GM18502 (cell line): Measurements from ENCODE around the gene LRIT1.
A peak's percentile ranks its signal among the peaks of the same experiment; 100 is the strongest.
"Not testable (repeated sequence)": the region's sequence is repeated elsewhere in the genome, so short reads cannot be mapped to it uniquely, and the experiment has no call there.

Source experiments
- ATAC-seq: cut with Tn5 transposase; IDR thresholded peaks from one replicate; pipeline ENCODE4 v1.9.1; 2021; ENCODE audit warnings: mild to moderate bottlenecking; ENCODE audit not compliant: unreplicated experiment, poor library complexity

LRIT1 gene, protein sequence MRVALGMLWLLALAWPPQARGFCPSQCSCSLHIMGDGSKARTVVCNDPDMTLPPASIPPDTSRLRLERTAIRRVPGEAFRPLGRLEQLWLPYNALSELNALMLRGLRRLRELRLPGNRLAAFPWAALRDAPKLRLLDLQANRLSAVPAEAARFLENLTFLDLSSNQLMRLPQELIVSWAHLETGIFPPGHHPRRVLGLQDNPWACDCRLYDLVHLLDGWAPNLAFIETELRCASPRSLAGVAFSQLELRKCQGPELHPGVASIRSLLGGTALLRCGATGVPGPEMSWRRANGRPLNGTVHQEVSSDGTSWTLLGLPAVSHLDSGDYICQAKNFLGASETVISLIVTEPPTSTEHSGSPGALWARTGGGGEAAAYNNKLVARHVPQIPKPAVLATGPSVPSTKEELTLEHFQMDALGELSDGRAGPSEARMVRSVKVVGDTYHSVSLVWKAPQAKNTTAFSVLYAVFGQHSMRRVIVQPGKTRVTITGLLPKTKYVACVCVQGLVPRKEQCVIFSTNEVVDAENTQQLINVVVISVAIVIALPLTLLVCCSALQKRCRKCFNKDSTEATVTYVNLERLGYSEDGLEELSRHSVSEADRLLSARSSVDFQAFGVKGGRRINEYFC

DNA sequence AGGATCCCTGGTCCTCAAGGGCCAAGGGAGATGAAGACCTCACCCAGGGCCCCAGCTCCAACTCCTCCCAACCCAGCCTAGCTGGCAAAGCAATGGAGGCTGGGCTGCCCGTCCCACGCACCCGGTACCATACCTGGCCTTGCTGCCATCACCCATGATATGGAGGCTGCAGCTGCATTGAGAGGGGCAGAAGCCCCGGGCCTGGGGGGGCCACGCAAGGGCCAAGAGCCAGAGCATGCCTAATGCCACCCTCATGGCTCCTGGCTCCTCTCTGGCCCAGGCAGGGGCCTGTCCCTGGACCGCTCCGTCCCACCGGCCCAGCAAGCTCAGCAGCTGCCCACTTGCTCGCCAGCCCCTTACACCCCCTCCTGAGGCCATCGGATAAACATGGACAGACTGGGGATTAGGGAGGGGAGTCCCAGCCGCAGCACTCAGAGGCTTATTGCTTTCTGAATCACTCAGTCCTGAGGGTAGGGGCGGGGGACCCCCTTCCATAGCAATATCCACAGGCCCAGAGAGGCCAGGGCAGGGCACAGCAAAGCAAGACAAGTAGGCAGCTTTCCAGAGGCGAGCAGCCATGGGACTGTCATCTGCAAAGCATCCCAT is at the start of gene LRIT1:
TSS of gene LRIT1 (minus strand) at position 362 of the 606 bp plus-strand sequence. CDS start at position 255, 107 bp downstream.
- ATAC-seq: no peak

DNA sequence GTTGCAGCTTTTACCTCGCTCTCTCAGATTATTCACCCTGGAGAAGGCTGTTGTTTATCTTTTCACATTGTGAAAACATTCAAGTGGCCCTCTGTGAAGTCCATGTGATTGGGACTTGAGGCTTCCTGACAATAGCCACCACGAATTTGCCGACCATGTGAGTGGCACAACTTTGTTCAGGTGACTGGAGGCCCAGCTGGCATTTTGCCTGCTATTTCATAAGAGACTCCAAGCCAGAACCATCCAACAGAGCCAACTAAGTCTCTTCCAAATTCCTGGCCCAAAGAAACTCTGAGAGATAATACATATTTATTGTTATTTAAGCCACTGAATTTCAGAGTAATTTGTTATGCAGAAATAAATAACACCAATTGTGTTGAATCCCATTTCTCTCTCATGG is 48.9 kb upstream of the LRIT1 start:
- ATAC-seq: no peak

DNA sequence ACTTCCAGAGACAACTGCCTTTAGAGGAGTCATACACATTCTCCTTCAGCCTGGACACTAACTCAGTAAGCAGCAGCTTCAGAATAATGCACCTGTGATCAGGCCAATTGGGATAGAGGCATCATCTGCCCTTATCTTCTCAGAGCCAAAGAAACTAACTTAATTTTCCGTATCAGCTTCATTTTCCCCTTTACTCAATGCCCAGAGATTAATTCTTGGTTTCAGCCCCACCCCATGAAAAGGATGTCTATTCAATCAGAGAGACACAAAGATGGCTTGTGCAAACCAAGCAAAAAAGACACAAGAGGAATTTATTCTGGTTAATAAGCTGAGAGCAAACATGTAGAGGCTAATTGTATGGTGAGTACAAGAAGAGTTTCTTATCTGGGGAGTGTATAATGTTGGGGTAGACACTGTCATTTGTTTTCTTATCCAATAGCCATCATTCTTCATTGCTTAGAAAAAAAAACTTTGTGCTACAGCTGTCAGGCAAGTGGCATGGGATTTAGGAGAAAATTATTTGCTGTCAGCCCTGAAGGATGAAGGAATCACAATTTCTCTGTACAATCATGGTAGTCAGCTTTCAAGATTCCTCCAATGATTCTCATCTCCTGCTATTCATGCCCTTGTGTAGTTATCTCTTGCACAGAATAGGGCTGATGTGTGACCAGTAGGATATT is 48.3 kb upstream of the LRIT1 start:
- ATAC-seq: no peak

DNA sequence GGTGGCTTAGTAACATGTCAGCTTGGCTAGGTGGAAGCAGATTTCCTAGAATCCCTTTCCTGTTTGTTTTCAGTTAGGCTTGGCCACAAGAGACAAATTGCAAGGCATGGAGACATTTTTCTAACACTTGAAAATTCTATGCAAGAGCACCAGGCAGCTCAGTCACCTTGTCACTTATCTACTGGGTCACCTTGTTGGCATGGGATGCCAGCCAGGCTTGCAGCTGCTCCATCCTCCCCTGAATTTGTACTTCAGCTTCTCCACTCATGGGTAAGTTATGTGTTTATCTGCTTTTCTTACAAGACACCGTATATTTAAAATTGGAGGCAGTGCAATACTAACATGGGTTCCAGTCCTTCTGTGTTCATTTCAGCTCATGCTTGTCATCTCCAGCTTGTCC is 46.8 kb upstream of the LRIT1 start:
- ATAC-seq: no peak

DNA sequence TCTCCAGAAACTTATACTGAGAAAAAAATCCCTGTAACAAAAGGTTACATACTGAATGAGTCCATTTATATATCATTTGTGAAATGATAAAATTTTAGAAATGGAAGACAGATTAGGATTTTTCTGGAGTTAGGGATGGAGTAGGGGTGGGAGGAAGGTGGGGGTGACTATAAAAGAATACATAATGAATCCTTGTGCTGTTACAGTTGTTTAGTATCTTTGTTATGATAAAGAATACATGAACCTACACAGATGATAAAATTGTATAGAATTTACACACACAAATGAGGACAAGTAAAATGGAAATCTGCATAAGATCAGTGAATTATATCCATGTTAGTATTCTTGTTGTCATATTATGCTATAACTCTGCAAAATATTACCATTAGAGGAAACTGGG is 45.3 kb upstream of the LRIT1 start:
- ATAC-seq: no peak

DNA sequence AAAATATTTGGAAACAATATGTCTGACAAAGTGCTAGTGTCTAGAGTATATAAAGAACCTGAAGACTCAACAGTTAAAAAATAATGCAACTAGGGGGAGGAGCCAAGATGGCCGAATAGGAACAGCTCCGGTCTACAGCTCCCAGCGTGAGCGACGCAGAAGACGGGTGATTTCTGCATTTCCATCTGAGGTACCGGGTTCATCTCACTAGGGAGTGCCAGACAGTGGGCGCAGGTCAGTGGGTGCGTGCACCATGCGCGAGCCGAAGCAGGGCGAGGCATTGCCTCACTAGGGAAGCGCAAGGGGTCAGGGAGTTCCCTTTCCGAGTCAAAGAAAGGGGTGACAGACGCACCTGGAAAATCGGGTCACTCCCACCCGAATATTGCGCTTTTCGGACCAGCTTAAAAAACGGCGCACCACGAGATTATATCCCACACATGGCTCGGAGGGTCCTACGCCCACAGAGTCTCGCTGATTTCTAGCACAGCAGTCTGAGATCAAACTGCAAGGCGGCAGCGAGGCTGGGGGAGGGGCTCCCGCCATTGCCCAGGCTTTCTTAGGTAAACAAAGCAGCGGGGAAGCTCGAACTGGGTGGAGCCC is 38.6 kb upstream of the LRIT1 start:
- not testable (repeated sequence) for ATAC-seq

DNA sequence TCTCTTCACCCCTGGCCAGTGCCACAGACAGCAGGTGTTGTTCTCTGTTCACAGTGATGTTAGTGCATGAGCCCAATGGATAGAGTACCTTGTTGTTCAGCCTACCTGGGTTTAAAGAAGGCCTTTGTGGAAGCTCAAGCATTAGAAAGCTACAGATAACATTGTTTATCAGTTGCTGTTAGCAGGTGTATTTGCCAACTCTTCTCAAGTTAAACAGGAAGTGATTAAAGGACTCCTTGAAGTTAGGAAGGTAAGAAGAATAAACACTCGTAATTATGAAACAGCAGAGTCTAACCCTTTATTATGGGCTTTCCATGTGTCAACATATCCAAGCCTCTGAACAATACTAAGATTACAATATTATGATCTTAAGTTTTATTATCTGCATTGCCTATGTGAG is 29.4 kb upstream of the LRIT1 start:
- no peak for ATAC-seq

DNA sequence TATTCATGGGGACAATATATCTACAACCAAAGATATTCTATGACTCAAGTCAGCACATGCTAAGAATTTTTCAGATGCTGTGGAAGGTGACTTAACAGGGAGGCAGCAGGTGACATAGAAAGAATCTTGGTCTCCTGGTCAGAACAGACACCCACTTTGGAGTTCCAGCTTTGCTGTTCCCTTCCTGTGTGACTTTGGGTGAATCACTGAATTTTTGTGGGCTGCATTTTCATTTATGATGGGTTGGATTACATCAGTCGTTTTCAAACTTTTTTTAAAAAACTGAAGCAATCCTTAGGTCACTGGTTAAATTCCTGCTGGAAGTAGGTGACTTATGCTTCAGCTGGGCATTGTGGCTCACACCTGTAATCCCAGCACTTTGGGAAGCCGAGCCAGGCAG is 28.4 kb upstream of the LRIT1 start:
- no peak for ATAC-seq

DNA sequence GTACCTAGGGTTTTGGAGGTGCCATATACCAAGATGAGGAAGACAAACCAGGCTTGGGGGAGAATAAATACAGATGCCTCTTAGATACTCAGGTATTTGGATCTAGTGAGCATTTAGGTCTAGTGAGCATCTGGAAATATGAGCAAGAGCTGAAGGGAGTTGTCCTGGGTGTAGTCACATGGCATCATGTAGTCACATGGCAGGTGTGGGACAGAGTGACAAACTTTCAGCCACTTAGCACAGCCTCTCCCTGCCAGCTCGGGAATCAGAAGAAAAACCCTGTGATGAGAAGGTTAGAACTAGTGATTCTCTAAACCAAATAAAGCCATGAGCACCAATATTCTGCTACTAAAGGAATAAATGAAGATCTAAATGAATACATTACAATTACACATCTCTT is 27.8 kb upstream of the LRIT1 start:
- ATAC-seq: no peak

DNA sequence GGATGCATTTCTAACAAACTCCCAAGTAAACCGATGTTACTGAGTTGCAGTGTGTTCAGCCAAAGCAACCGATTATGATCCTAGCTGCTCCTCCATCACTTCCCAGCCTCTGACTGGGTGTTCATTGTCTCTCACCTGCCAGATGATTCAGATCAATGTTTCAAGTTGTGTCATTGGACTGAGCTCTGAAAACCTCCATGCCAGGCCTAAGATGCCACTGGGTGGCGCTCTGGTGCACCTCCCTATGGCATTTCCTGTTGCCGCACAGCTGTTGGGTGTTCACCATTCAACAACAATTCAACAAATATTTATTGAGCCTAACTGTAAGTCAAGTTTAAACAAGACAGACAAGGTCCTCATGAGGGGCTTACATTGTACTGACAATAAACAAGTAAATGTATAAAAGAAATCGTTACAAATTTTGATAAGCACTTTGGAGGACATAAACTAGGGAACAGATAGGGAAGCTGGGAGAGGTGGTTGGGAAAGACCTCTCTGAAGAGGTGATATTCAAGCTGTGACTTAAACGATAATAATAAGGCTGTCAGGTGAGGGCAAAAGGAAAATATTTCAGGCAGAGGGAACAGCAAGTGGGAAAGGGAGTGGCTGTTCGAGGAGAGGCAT is 26.3 kb upstream of the LRIT1 start:
- peak; percentile 55 for ATAC-seq

DNA sequence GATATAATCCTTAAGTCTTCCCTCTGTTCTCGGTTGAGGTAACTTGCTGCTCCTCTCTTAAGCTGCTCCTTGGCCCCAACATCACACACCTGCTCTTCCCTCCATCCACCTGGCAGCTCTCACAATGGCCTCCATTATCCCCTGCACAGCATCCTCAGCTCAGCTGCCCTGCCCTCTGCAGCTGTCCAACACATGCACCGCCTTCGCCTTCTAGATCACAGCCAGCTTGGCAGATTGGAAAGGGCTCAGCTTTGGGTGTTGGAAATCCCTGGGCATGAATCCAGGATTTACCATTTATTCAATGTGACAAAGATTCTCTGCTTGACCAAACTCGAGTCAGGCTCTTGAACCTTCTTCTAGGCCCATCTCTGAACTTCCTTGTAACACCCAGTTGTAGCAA is 24.1 kb upstream of the LRIT1 start:
- no peak for ATAC-seq

DNA sequence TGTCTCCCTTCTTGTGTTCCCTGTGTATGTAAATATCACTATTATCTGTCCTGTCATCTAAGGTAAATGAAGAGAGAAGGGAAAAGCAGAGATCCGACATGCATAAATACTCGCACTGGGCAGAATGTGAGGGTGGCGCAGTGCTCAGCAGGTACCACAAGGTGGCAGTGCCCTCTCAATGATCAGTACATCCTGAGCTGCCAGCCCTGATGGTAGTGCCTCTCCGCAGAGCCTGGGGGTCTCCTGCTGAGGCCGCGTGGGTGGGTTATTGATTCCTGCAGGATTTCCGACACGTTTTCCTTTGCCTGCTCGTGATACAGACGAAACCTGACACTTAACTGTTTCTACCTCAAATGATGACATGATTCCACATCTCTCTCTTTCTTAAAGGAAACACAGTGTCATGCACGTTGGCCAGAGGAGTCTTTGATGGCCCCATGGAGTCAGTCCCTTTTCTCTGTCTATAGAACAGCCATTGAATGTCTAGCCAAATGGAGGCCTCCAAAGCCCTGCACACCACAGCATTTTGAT is 23.3 kb upstream of the LRIT1 start:
- ATAC-seq: peak; percentile 96

DNA sequence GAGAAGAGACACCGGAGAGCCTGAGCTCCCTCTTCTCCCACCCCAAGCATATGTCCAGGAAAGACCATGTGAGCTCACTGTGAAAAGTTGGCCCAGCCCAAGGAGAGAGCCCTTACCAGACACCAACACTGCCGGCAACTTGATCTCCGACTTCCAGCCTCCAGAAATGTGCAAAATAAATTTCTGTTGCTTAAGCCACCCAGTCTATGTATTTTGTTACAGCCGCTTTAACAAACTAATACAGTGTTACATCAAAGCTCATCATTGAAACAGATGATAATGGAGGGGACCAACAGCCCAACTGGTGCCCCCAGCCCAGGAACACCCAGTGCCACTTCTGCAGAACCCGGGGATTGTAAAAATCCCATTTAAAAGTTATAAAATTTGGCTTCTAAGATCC is 22.4 kb upstream of the LRIT1 start:
- no peak for ATAC-seq

DNA sequence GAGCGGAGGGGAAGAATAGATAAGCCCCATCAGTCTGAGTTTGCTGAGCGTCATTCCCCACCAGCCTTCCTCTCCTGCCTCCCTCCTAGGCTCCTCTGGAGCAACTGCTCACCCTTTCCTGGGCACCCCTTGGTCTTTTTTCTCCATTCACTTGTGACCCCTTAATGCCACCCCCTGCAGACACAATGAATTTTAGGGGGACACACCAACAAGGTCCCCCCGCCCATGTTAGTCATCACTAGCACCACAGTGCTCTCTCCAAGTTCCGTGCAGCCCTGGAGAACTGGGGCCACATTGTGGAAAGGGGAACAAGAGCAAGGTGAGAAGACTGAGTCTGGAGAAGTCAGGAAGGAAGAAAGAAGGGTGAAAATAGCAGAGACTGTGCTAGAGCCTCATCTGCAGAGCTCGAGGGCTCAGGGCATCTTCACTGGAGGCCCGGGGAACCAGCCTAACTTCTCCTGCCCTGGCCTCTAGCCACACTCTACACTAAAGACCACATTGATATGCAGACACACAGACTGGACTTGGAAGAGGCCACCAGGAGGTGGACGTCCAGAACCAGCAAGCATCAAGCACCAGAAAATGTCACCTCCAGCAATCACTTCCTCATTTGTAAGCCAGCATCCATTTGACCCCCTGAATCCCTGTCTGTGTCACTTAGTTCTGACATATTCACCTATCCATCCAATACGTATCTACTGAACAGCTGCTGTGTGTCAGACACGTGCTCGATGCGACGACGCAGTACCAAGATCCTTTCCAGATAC is 21.0 kb upstream of the LRIT1 start:
- ATAC-seq: no peak

DNA sequence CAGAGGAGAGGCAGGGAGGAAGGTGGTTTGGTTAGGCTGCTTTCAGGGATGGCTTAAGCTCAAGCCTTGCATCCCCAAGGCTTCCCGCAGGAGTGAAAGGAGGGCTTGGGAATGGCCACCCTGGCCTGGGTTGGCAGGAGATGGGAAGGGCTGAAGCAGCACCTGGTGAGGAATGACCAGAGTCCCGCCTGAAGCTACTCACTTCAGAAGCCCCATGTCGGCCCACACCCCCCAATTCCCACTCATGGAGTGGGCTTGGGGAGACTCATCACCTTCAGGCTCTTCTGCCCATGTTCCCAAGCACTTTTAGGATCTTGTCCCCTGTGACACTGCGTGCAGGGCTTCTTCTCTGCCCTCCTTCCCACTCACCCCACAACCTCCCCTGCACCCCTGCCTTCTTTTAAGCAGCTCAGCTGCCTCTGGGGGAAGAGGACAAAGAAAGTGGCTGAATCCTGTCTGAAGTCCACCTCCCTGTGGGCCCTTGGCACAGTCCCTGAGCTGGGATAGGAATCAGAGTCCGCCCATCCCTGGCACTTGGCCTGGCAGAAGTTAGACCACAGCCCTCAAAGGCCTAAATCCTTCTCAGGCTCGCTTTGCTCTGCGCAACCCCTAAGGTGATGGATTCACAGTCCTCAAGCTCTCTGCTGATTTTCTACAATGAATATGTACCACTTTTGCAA is 20.0 kb upstream of the LRIT1 start:
- ATAC-seq: no peak

DNA sequence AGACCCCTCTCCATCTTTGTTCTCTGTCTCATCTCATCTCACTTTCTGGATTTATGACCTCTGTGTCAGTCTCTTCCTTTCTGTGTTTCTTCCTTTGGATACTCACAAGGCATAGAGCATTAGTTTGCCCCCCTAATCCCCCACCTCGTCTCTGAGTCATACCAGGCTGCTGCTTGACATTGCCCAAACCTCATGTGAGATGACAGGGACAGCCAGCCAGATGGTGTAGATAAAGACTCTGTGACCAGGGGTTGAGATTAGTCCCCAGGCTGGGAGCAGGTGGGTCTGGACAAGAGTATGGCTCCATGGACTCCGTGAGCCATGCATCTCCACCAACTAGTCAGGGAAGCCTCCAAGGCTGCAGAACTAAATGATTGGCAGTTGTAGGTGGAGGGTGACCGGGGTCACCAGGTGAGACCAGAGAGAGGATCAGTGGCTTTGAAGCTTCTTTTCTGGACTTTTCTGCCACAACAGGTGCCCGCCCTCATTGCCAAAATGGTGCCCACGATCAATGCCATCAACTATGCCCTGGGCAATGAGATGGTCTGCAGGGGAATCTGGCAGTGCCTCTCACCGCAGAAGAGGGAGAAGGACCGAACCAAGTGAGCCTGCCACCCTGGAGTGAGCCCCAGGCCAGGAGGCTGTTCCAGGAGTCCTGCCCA is 16.8 kb upstream of the LRIT1 start:
- ATAC-seq: no peak

DNA sequence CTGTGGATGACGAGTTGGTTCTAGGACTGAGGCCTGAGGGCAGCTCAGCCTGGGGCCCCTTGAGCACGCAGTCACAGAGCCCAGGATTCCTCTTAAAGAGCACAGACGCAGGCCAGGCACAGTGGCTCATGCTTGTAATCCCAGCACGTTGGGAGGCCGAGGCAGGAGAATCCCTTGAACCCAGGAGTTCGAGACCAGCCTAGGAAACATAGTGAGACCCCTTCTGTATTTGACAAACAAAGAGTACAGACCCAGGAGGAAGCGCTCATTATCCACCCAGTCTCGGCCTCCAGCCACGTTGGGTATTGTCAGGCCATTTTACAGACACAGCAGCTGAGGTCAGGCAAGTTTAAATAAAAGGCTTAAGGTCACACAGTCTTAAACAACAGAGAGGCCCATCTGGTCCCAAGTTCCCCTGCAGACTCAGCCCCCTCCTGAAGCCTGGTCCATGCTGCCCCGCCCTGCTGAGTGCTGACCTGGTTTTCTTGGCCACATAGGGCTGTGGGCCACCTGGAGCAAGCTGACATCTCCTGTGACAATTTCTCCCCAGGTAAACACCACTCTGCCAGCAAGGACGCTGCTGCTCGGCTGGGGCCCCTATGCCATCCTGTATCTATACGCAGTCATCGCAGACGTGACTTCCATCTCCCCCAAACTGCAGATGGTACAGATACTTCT is 16.1 kb upstream of the LRIT1 start:
- no peak for ATAC-seq
